GM06990 (cell line): Measurements from ENCODE around the gene CMYA5.

ENCODE experiments used
- DNase-seq: peaks from one replicate; pipeline ENCODE4 v3.0.0-alpha.2; 2011; ENCODE audit not compliant: insufficient read length; ENCODE audit errors: extremely low read depth
- H3K27me3 ChIP-seq: replicated peaks from 2 replicates; pipeline ENCODE4 v1.6.0; 2011; ENCODE audit warnings: low read length; ENCODE audit not compliant: control insufficient read depth, insufficient read depth
- H3K36me3 ChIP-seq: 2 replicates; pipeline ENCODE4 v1.5.1; 2011; ENCODE audit warnings: low read length; ENCODE audit not compliant: control insufficient read depth, insufficient read depth
- H3K4me3 ChIP-seq: replicated peaks from 2 replicates; pipeline ENCODE4 v1.5.1; 2011; ENCODE audit warnings: low read depth, mild to moderate bottlenecking, control low read depth, low read length
- CTCF ChIP-seq: IDR thresholded peaks from 2 replicates; pipeline ENCODE4 v1.5.1; 2011; ENCODE audit warnings: low read length, control low read depth, mild to moderate bottlenecking, inconsistent platforms; ENCODE audit not compliant: insufficient read depth, poor library complexity, severe bottlenecking

The CMYA5 gene

GRCh38 chr5:79825802-79826201 is 136.2 kb downstream of the CMYA5 start:
- TF ChIP-seq CTCF, result no peak
- Histone ChIP-seq H3K27me3 (0 out of 2 replicates have a peak, but pooled peaks cover 1% of the 10 kb centered on the region), H3K36me3 (no peaks in the 10 kb centered on the region), H3K4me3 (no peak overlapping the region)
- DNase-seq, result no peak

GRCh38 chr5:79827159-79827629 is 137.6 kb downstream of the CMYA5 start:
- DNase-seq, result no peak
- Histone ChIP-seq H3K27me3 (peaks cover 1% of the 10 kb centered on the region; the same call in 1 of the 2 replicates), H3K36me3 (no peaks in the 10 kb centered on the region), H3K4me3 (no peak overlapping the region)
- no peak for TF ChIP-seq CTCF

- DNase-seq, result no peak
- Histone ChIP-seq H3K36me3 (no peaks in the 10 kb centered on the region), H3K4me3 (no peak overlapping the region), H3K27me3 (peaks cover 1% of the 10 kb centered on the region)
- peak; percentile 54 for TF ChIP-seq CTCF
These were observed 139.6 kb downstream of the CMYA5 start for GRCh38 chr5:79829260-79829659.

- no peak for TF ChIP-seq CTCF
- peaks cover 1% of the 10 kb centered on the region for H3K27me3 ChIP-seq
- no peak for DNase-seq
- no peaks in the 10 kb centered on the region for H3K36me3 ChIP-seq
- no peak overlapping the region for H3K4me3 ChIP-seq
These were observed 142.0 kb downstream of the CMYA5 start for GRCh38 chr5:79831381-79832309.

GRCh38 chr5:79832911-79833310 is 143.3 kb downstream of the CMYA5 start:
- Histone ChIP-seq H3K4me3 (no peak overlapping the region), H3K27me3 (no peaks in the 10 kb centered on the region; the same call in none of the 2 replicates), H3K36me3 (no peaks in the 10 kb centered on the region)
- DNase-seq, result no peak
- TF ChIP-seq CTCF, result no peak
